PC-9 (cell line): ENCODE results near the gene EDEM2.

Source experiments
- EZH2 ChIP-seq: fragments of 200-600 bp; sonication (generic); IDR thresholded peaks from 2 replicates; pipeline ENCODE4 v1.8.0; 2017; ENCODE audit warnings: antibody characterized with exemption, low read depth
- TF ChIP-seq, protein P1 (sequence below): fragments of 200-600 bp; sonication (generic); conservative IDR thresholded peaks from 2 replicates; pipeline ENCODE4 v1.6.1; 2017; ENCODE audit warnings: mixed run types, antibody characterized with exemption, mild to moderate bottlenecking, moderate library complexity

DNA sequence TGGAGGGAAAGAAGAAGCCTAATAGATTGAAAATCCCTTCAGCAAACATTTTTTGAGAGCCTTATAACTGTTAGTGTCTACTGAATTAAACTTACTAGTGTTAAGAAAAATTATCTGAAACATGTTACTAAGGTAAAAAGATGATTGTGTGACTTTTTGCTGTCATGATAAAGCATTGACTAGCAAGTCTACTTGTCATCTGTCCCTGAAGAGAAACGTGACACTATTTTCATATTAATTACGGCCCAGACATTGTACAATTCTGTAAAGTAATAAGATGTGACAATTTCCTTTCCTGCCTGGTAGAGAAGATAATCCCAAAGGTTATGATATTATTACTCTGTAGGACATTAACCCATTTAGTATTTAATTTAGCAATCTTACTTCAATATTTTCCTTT lies 8.8 kb upstream of the EDEM2 start:
- TF ChIP-seq, protein P1, sequence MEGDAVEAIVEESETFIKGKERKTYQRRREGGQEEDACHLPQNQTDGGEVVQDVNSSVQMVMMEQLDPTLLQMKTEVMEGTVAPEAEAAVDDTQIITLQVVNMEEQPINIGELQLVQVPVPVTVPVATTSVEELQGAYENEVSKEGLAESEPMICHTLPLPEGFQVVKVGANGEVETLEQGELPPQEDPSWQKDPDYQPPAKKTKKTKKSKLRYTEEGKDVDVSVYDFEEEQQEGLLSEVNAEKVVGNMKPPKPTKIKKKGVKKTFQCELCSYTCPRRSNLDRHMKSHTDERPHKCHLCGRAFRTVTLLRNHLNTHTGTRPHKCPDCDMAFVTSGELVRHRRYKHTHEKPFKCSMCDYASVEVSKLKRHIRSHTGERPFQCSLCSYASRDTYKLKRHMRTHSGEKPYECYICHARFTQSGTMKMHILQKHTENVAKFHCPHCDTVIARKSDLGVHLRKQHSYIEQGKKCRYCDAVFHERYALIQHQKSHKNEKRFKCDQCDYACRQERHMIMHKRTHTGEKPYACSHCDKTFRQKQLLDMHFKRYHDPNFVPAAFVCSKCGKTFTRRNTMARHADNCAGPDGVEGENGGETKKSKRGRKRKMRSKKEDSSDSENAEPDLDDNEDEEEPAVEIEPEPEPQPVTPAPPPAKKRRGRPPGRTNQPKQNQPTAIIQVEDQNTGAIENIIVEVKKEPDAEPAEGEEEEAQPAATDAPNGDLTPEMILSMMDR, result no peak
- TF ChIP-seq EZH2, result no peak
